K562 (cell line): ENCODE measurements around the gene SIMC1. TPM values are rescaled to one million over a fixed set of nuclear protein-coding genes. Genes with fewer than 3 reads are reported as not detected.

ENCODE experiments used
- ATAC-seq: fragments of 200-7000 bp; cut with Tn5 transposase; 3 replicates; pipeline ENCODE4 v1.9.1; 2020; ENCODE audit warnings: moderate library complexity
- BruUV-seq: library from RNA; stranded (reverse); fragments of 400-500 nt; replicated peaks from 2 replicates; lab custom pipeline; 2021; lab: Mats Ljungman, UMichigan
- CTCF ChIA-PET: fragments of 300-600 bp; formaldehyde crosslinking; extraction: SDS; loops from one replicate; lab custom pipeline; 2021; ENCODE audit warnings: low intra/inter-chr PET ratio; lab: Yijun Ruan, JAX
- POLR2A ChIA-PET: fragments of 300-600, 350-650 bp; sonication (Branson Sonifier 250); formaldehyde crosslinking; extraction: SDS; loops from one replicate; lab custom pipeline; 2021; ENCODE audit warnings: antibody characterized with exemption, inconsistent platforms; lab: Yijun Ruan, JAX
- DNase-seq, 4 experiments: peaks; one replicate each; pipeline versions ENCODE4 v3.0.0 to v3.0.0-alpha.2; 2011 to 2018; ENCODE audit warnings: low spot score in 3 of 4, mixed read lengths in 3 of 4; ENCODE audit errors: extremely low read depth in 1 of 4
- FAIRE-seq: peaks from 2 replicates; lab custom pipeline; 2011; peaks lifted over from hg19 to GRCh38; lab: Jason Lieb, UNC
- H2AFZ ChIP-seq: 2 replicates; pipeline ENCODE4 v1.6.0; 2011; ENCODE audit warnings: low read depth, low read length, control low read depth, inconsistent platforms
- H3K27ac ChIP-seq: fragments of 200-600 bp; 3 replicates; pipeline ENCODE4 v1.8.0; 2011; ENCODE audit warnings: low read depth, mild to moderate bottlenecking, control low read depth, inconsistent platforms, low read length, moderate library complexity, mixed read lengths; ENCODE audit errors: extremely low read depth
- H3K27me3 ChIP-seq, 2 experiments: fragments of 300-600 bp in 1 of 2; 2 replicates in 1 of 2; 3 replicates in 1 of 2; pipeline versions ENCODE4 v1.6.0 to v1.8.0; 2011; ENCODE audit warnings: inconsistent platforms in 2 of 2, low read length in 2 of 2, mild to moderate bottlenecking in 1 of 2, mixed read lengths in 1 of 2, moderate library complexity in 1 of 2; ENCODE audit not compliant: control insufficient read depth in 2 of 2, insufficient read depth in 2 of 2
- H3K36me3 ChIP-seq: fragments of 300-600 bp; 3 replicates; pipeline ENCODE4 v1.8.0; 2011; ENCODE audit warnings: mild to moderate bottlenecking, low read length, inconsistent platforms; ENCODE audit not compliant: control insufficient read depth, insufficient read depth
- H3K4me1 ChIP-seq, 2 experiments: fragments of 200-600 bp in 1 of 2; replicated peaks in 1 of 2; 2 replicates in 1 of 2; 3 replicates in 1 of 2; pipeline versions ENCODE4 v1.5.1 to v1.8.0; 2011; ENCODE audit warnings: inconsistent platforms in 2 of 2, low read length in 2 of 2, mild to moderate bottlenecking in 1 of 2, mixed read lengths in 1 of 2, moderate library complexity in 1 of 2; ENCODE audit not compliant: control insufficient read depth in 2 of 2, insufficient read depth in 2 of 2
- H3K4me2 ChIP-seq: 2 replicates; pipeline ENCODE4 v1.6.1; 2011; ENCODE audit warnings: low read length, control low read depth, inconsistent platforms, mixed read lengths; ENCODE audit not compliant: insufficient read depth
- H3K4me3 ChIP-seq: fragments of 200-600 bp; sonication (generic), shearing (Covaris generic); 2 replicates; pipeline ENCODE4 v1.5.1; 2016; ENCODE audit warnings: control low read depth, inconsistent platforms
- H3K79me2 ChIP-seq: fragments of 200-600 bp; 3 replicates; pipeline ENCODE4 v1.8.0; 2011; ENCODE audit warnings: low read length, inconsistent platforms; ENCODE audit not compliant: control insufficient read depth, insufficient read depth
- H3K9ac ChIP-seq, 2 experiments: 2 replicates each; pipeline versions ENCODE4 v1.6.0 to v1.6.1; 2011; ENCODE audit warnings: low read depth in 2 of 2, low read length in 2 of 2, control low read depth in 1 of 2, inconsistent platforms in 1 of 2, mild to moderate bottlenecking in 1 of 2, mixed read lengths in 1 of 2; ENCODE audit not compliant: insufficient read depth in 1 of 2
- H3K9me1 ChIP-seq: one replicate; pipeline ENCODE4 v1.6.0; 2011; ENCODE audit warnings: inconsistent platforms, mild to moderate bottlenecking, low read length, moderate library complexity; ENCODE audit not compliant: control insufficient read depth, insufficient read depth
- H3K9me3 ChIP-seq: replicated peaks from 2 replicates; pipeline ENCODE4 v1.5.1; 2011; ENCODE audit warnings: low read depth, low read length, inconsistent platforms; ENCODE audit not compliant: control insufficient read depth, insufficient read depth
- H4K20me1 ChIP-seq: replicated peaks from 2 replicates; pipeline ENCODE4 v1.6.1; 2011; ENCODE audit warnings: low read length, inconsistent platforms, mixed read lengths; ENCODE audit not compliant: control insufficient read depth, insufficient read depth
- MTF1 ChIP-seq: fragments of 250-450 bp; sonication (Bioruptor Pico); IDR thresholded peaks from 2 replicates; pipeline ENCODE4 v1.9.0; 2021; ENCODE audit warnings: moderate library complexity, mild to moderate bottlenecking, inconsistent platforms, borderline replicate concordance
- MYNN ChIP-seq, 2 experiments: sonication (generic); formaldehyde crosslinking in 1 of 2; IDR thresholded peaks; 2 replicates each; pipeline versions ENCODE4 v1.5.0 to v1.6.1; 2016 to 2020; ENCODE audit warnings: antibody characterized with exemption in 1 of 2, missing genetic modification reagents in 1 of 2
- TBL1XR1 ChIP-seq, 2 experiments: IDR thresholded peaks; 2 replicates each; pipeline ENCODE4 v1.6.1; 2012; ENCODE audit warnings: improper control_type of control experiment in 2 of 2, low read length in 2 of 2, mild to moderate bottlenecking in 1 of 2
- YY1 ChIP-seq, 3 experiments: IDR thresholded peaks; 2 replicates each; pipeline ENCODE4 v1.6.1; 2011; ENCODE audit warnings: low read length in 2 of 3, mild to moderate bottlenecking in 2 of 3, moderate library complexity in 2 of 3, borderline replicate concordance in 1 of 3, control low read depth in 1 of 3, low read depth in 1 of 3; ENCODE audit not compliant: insufficient read depth in 3 of 3, insufficient replicate concordance in 2 of 3, control insufficient read depth in 1 of 3, insufficient read length in 1 of 3; ENCODE audit errors: extremely low read depth in 1 of 3
- WGBS: fragments of 100-300 bp; shearing (Covaris generic); methylation state at CpG from one replicate; pipeline ENCODE4 v1.1.6; 2016; ENCODE audit warnings: low coverage, mixed read lengths; ENCODE audit not compliant: insufficient coverage; ENCODE audit errors: missing lambda C conversion rate; 5-methylcytosine and 5-hydroxymethylcytosine counted together
- in situ Hi-C: fragments of 300-500 bp; cut with MboI; formaldehyde crosslinking; loops from 4 replicates; pipeline ENCODE4 v1.15.0; 2018; ENCODE audit warnings: inconsistent platforms, mixed read lengths
- intact Hi-C: fragments of 100-400 bp; cut with micrococcal nuclease; formaldehyde crosslinking; loops from 2 replicates; pipeline ENCODE4 v1.14.2; 2022
- polyA plus RNA-seq, 8 experiments: library from polyadenylated mRNA; depleted of rRNA in 4 of 8; stranded (reverse) in 5 of 8; unstranded in 3 of 8; fragments of >200 nt; fragmentation: Nextera tagmentation in 2 of 8; fragmentation: Illumina TruSeq in 1 of 8; extraction: Ambion mirVana in 2 of 8; extraction: Trizol in 1 of 8; gene quantifications; 2 replicates each; pipeline versions ENCODE4 v1.2.1 to v1.2.3, GENCODE V29; 2011 to 2014; ENCODE audit warnings: inconsistent platforms in 1 of 8, missing spikeins in 1 of 8
- total RNA-seq, 7 experiments: library from RNA; depleted of rRNA in 6 of 7; stranded (reverse); fragments of >200 nt in 6 of 7; fragmentation: Illumina TruSeq in 2 of 7; extraction: Trizol in 2 of 7; gene quantifications; 2 replicates each; pipeline versions ENCODE4 v1.2.1 to v1.2.3, GENCODE V29; 2011 to 2021; ENCODE audit warnings: low replicate concordance in 1 of 7
- TF ChIP-seq, protein P1 (sequence below): fragments of 150-350 bp; IDR thresholded peaks from 2 replicates; pipeline ENCODE4 v1.6.1; 2014; ENCODE audit warnings: low read depth, mild to moderate bottlenecking, low read length, borderline replicate concordance

The SIMC1 gene
- total and polyA plus RNA-seq, 9 of the 15 experiments (the other 6 are each of a cell fraction or from before 2014, with no cell fraction given) = 7.2 to 36.3 (median 14.7) TPM

DNA sequence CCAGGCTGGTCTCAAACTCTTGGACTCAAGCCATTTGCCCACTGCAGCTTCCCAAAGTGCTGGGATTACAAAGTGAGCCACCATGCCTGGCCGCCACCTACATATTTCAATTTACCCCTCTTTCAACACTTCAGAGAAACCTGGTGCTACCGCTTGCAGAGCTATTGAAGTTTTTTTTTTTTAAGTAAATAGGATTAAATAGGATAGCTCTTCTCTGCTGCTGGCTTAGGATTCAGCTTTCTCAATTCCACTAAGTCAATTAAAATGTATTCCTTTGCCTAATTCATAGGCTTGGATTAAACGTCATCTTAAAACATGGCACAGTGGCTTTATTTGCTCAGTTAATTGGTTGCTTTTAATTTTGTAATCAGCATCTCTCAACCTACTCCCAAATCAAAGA lies 82.4 kb downstream of the SIMC1 start:
- intact Hi-C loops (no loop called here), in situ Hi-C loops (no loop called here)
- Histone ChIP-seq H3K9ac (no peak overlapping the region), H2AFZ (no peak overlapping the region), H3K9me3 (no peaks in the 10 kb centered on the region), H3K4me3 (no peak overlapping the region), H4K20me1 (no peaks in the 10 kb centered on the region), H3K27me3 (no peaks in the 10 kb centered on the region), H3K27ac (no peak overlapping the region), H3K4me2 (no peak overlapping the region), H3K36me3 (peaks cover 47% of the 10 kb centered on the region), H3K4me1 (no peaks in the 10 kb centered on the region), H3K9me1 (no peaks in the 10 kb centered on the region), H3K79me2 (no peaks in the 10 kb centered on the region)
- TF ChIP-seq TBL1XR1 (IDR thresholded peaks at IDR 0.05; ENCODE audit: low read length in 2 of 2) = no peak
- no peak for TF ChIP-seq YY1 (IDR thresholded peaks at IDR 0.05; ENCODE audit: borderline replicate concordance in 1 of 3, control insufficient read depth in 1 of 3, extremely low read depth in 1 of 3, insufficient read depth in 3 of 3, insufficient read length in 1 of 3, insufficient replicate concordance in 2 of 3, low read depth in 1 of 3, low read length in 2 of 3)
- no peak for TF ChIP-seq MTF1
- 90% methylated on average over 3 of the region's 3 CpGs for WGBS
- no peak for ATAC-seq
- CTCF ChIA-PET = no interaction called here
- no peak for FAIRE-seq
- no peak for DNase-seq
- POLR2A ChIA-PET = no interaction called here
- BruUV-seq = no TSS peak

- H3K27me3 ChIP-seq = no peaks in the 10 kb centered on the region
- BruUV-seq = no TSS peak
- no peaks in the 10 kb centered on the region for H3K4me1 ChIP-seq
- ATAC-seq = no peak
- H4K20me1 ChIP-seq = no peaks in the 10 kb centered on the region
- TF ChIP-seq, protein P1, sequence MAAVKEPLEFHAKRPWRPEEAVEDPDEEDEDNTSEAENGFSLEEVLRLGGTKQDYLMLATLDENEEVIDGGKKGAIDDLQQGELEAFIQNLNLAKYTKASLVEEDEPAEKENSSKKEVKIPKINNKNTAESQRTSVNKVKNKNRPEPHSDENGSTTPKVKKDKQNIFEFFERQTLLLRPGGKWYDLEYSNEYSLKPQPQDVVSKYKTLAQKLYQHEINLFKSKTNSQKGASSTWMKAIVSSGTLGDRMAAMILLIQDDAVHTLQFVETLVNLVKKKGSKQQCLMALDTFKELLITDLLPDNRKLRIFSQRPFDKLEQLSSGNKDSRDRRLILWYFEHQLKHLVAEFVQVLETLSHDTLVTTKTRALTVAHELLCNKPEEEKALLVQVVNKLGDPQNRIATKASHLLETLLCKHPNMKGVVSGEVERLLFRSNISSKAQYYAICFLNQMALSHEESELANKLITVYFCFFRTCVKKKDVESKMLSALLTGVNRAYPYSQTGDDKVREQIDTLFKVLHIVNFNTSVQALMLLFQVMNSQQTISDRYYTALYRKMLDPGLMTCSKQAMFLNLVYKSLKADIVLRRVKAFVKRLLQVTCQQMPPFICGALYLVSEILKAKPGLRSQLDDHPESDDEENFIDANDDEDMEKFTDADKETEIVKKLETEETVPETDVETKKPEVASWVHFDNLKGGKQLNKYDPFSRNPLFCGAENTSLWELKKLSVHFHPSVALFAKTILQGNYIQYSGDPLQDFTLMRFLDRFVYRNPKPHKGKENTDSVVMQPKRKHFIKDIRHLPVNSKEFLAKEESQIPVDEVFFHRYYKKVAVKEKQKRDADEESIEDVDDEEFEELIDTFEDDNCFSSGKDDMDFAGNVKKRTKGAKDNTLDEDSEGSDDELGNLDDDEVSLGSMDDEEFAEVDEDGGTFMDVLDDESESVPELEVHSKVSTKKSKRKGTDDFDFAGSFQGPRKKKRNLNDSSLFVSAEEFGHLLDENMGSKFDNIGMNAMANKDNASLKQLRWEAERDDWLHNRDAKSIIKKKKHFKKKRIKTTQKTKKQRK = no peak
- TF ChIP-seq MYNN (IDR thresholded peaks at IDR 0.05) (0 out of 2 replicates have a peak, but pooled peaks have one; percentile 38), MYNN (CRISPR knock-in tag; IDR thresholded peaks at IDR 0.05) (no peak)
- no peak overlapping the region for H2AFZ ChIP-seq
- POLR2A ChIA-PET = interaction anchor here (0.5 to 0.6 kb wide), 2 partner anchors 35 to 167 kb away, joined by 3 to 4 read pairs; no protein-coding TSS in a partner anchor
- no peaks in the 10 kb centered on the region for H3K9me3 ChIP-seq
- DNase-seq = no peak
- H3K9ac ChIP-seq = no peak overlapping the region
- intact Hi-C loops = no loop called here
- no peak overlapping the region for H3K27ac ChIP-seq
- no peaks in the 10 kb centered on the region for H3K79me2 ChIP-seq
- peaks cover 38% of the 10 kb centered on the region for H3K36me3 ChIP-seq
- H3K4me2 ChIP-seq = no peak overlapping the region
- no peaks in the 10 kb centered on the region for H3K9me1 ChIP-seq
- no peak overlapping the region for H3K4me3 ChIP-seq
- in situ Hi-C loops = no loop called here
- CTCF ChIA-PET = no interaction called here
- FAIRE-seq = no peak
Measured at GRCh38 chr5:176334031-176334770, 96.0 kb downstream of the SIMC1 start.
